Stimulated activated CD4-positive, alpha-beta T cell treated with anti-CD3 and anti-CD28 coated beads, TNF-alpha, amount 100 ng/mL, for 4 hours (primary cell): ENCODE results near the gene IPO9.

ENCODE experiments used
- DNase-seq, 3 experiments: peaks; one replicate each; pipeline ENCODE4 v3.0.0-alpha.2; 2020; ENCODE audit warnings: low read depth in 3 of 3

Gene IPO9

GRCh38 chr1:201905234-201905890 lies 76.4 kb downstream of the IPO9 start:
- no peak for DNase-seq

DNA sequence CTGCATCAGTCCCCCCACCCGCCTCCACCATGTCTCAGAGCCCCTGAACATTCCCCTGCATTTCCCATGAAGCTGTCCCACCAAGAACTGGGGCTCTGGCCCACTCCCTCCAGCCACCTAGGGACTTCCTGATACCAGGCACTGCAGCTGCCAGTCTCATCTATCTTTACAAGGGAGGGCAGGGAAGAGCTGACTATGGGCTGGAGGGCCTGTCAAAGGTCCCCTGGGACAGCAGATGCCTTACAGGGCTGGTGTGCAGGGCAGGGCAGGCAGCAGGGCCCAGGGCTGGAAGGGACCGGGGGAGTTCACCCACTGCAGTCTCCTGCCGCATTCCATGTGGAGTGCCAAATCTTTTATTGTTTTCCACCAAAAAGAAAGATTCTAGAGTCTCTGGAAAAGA lies 77.4 kb downstream of the IPO9 start:
- no peak for DNase-seq

DNA sequence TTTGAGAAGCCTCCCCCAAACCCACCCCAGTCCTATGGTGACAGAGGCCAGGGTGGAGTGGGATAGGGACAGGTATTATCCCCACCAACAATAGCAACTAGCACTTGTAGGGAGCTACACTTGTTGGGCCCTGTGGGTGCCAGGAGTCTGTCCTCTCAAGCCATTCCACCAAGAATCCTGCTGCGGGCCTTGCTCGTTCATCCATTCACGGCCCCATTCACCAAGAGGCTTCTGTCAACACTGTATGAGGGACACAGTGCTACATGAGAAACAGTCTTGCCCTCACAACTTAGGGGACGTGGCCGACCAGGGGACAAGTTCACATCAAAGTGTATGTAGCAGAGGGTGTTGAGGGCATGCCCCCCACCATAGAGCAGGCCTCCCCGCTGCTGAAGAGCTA lies 78.7 kb downstream of the IPO9 start:
- no peak for DNase-seq

- DNase-seq = no peak
Observed at GRCh38 chr1:201911826-201912571, 83.0 kb downstream of the IPO9 start.

GRCh38 chr1:201912832-201913231 lies 83.9 kb downstream of the IPO9 start:
- DNase-seq = no peak

GRCh38 chr1:201914456-201915235 lies 85.7 kb downstream of the IPO9 start:
- no peak for DNase-seq

GRCh38 chr1:201916649-201917249 lies 87.8 kb downstream of the IPO9 start:
- DNase-seq = no peak

DNA sequence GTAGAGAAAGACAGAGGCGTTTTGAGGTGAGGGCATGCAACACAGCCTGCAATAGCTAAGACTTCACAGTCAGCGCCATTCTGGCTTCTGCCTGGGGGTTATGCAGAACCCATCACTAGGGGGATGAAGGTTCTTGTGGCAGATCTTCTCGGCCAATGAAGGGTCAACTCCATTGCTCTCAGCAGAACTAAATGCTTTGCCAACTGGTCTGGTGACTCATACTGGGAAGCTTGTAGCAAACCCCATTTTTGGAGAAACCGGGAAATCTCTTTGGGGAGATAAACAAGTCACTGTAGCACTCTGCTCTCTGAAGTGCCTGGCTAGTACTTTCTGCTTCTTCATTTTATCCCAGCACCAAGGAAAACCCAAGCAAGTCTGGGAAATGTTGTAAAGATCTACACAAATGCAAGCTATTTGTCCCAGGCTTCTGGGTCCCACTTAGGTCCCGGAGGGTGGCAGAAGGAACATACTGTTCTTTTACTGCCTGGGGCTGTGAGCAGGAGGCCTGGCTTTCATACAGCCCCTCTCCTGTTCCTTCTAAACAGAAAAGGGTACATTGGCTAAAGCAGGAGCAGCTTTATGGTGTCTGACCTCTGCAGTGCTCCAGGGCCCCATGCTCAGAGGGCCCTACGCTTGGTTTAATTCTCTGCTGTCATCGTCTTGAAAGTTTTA lies 88.5 kb downstream of the IPO9 start:
- no peak for DNase-seq

DNA sequence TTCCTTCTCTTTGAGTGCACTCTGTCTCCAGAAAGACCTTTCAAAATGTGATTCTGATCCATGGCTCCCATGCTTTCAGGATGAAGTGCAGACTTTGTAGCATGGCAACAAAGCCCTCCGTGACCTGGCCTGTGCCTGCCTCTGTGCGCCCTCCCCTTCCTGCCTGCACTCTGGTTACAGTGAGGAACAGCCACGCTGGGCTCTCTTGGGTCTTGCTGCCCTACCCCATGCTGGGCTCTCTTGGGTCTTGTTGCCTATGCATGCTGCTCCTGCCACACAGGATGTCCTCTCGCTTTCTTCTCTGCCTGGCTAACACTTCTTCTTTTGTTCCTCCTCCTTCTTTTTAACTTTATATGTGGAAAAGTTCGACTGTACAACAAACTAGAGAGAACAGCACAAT lies 89.4 kb downstream of the IPO9 start:
- no peak for DNase-seq

DNA sequence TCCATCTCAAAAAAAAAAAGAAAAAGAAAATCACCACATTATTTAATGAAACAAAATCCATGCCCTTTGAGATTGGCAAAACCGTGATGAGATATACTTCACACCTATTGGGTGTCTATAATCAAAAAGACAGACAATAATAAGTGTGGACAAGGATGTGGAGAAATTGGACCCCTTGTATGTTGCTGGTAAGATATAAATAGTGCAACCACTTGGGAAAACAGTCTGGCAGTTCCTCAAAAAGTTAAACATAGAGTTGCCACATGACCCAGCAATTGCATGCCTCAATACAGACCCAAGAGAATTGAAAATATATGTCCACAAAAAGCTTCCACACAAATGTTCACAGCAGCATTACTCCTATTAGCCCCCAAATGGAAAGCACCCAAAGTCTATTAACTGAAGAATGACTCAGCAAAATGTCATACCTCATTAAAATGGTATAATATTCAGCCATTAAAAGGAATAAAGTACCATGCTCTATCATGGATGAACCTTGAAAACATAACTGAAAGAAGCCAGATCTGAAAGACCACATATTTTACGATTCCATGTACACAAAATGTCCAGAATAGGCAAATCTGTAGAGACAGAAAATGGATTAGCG lies 93.1 kb downstream of the IPO9 start:
- DNase-seq = no peak

DNA sequence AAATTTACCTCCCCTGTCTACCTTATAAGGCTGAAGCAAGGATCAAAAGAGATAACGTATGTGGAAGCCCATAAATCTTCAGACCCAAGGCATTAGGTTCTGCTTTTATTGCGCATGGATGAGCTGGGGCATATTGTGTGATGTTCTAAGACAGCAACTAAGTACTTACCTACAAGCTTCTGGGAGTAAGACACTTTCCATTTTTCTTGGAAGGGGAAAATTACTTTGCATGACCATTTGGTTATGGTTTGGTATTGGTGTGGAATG lies 96.3 kb downstream of the IPO9 start:
- no peak for DNase-seq

DNA sequence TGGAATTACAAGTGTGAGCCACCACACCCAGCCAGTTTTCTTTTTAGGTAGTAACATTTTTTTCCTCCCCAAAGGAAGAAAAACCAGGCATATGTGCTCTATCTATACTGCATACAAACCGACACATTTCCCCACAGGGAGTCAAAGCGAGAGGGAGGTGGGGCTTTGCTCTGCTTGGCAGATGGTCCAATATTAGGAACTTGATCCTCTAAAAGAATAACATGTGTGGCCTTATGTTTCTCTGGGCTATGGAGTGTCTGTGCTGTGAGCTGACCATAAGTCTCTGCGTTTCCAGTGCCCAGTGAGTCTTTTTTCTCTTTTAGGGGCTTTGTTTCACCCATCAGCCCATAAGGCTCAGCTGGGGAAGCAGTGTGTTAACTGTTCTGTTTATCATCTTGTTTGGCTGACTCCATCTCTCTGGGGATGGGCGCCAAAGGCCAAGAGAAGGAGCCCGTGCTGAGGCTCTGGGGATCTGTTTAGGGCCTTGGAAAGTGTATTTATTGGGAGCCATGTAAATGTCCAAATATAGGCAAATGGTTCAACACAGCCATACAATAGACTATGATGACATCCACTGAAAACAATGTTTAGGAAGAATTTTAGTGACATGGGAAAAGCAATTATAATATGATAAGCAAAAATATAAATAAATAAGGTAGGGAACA lies 97.2 kb downstream of the IPO9 start:
- no peak for DNase-seq

DNA sequence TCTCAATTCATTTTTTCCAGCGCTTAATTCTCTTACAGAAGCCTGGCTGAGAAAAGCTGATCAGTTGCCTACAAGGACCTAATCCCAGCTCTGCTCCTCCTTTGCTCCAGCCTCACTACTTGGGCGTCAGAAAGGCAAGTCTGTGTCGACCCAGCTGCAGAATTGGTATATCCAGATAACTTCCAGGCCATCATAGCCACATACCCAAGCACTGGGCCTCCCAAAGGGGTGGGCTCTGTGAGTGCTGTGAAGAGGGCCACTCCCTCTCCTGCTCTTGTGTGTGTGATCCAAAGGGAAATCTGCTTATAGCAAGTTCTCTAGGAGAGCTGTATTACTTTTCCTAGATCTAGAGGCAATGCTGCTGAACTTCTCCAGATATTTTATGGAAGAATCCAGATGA lies 99.3 kb downstream of the IPO9 start:
- DNase-seq = no peak

DNA sequence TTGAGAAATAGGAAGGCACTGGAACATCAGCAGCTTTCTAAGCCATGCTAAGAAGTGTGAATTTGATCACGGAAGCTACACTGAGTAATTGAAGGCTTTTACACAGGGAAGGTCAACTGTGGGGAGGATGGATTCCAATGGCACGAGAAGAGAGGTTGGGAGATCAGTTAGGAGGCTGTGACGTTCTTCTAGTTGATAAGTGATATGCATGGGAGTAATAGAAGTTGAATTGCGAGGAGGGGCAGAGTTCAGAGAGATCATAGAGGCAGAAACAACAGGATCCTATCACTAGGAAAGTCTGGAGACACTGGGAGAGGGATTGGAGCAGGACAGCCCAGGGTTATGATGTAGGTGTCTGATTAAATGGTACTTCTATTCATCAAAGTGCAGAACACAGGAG lies 101.2 kb downstream of the IPO9 start:
- DNase-seq = no peak

- DNase-seq = no peak
Observed at GRCh38 chr1:201930803-201931202, 101.8 kb downstream of the IPO9 start.
